ENCODE data around the gene PTPRM.
"Not testable (repeated sequence)": the region's sequence is repeated elsewhere in the genome, so short reads cannot be mapped to it uniquely, and the experiment has no call there.

The PTPRM gene

DNA sequence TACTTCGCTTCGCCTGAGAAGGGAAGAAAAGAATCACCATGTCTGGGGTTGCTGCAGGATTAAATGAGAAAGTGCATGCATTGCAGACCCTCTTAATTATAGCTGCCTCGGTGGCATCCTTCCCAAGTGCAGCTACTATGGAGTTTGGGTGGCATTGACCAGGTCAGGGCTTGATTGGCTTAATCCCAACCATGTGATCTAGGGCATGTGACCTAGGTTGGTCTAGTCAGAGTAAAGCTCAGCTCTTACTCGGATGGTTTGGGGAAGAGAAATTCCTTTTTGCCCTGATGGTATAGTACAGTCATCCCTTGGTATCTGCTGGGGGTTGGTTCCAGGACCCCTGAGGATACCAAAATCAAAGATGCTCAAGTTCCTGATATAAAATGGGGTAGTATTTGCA is 863.9 kb downstream of the PTPRM start:
- DNase-seq (ENCODE audit: low read depth) = no peak

DNA sequence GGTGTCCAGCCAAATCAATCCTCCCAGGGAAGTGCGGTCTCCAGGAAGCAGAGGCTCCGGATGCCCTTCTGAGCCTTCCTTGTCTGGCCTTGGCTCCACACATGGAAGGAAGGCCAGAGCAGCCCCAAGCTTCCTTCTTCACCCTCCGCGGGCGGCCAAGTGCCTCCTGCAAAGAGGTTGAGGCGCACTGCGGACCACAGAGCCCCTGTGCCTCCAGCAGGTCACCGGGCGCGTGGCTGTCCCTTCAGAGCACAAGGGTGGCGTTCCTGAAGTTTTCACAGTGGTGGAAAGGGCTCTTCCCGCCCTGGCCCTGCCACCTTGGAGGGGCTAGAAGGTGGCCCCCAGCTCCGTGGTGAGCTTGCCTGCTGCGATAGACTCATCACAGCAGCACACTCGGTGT is 866.2 kb downstream of the PTPRM start:
- no peak for DNase-seq (ENCODE audit: low read depth)

DNA sequence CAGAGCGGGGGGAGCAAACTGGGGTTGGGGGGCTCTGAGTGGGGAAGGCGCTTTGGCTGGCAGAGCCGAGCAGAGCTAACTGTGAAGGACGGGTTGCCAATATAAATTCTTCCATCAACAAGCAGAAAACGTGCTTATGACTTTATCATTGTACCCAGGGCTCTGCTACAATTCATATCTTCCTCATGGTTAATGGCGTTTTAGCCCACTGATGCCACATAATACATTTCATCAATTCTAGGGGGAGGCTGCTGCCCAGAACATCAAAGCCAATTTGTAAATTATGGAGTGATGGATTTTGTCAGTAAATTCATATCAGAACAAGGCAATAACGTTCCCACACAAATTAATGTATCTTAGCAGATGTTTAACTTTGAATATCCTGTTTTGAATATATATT is 866.7 kb downstream of the PTPRM start:
- no peak for DNase-seq (ENCODE audit: low read depth)

GRCh38 chr18:8435376-8435775 is 868.3 kb downstream of the PTPRM start:
- DNase-seq (ENCODE audit: low read depth) = no peak

- no peak for DNase-seq (ENCODE audit: low read depth)
Observed at GRCh38 chr18:8439055-8439454, 871.9 kb downstream of the PTPRM start.

- DNase-seq (ENCODE audit: low read depth) = no peak
Observed at GRCh38 chr18:8443505-8443904, 876.4 kb downstream of the PTPRM start.

DNA sequence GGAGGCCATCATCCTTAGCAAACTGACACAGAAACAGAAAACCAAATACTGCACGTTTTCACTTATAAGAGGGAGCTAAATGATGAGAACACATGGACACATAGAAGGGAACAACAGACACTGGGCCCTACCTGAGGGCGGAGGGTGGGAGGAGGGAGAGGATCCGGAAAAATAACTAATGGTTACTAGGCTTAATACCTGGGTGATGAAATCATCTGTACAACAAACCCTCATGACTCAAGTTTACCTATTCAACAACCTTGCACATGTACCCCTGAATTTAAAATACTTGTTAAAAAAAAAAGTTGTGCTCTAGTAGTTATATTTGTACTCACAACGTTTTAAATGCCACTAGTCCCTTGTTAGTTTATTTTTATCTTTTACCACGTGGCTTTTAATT is 879.8 kb downstream of the PTPRM start:
- not testable (repeated sequence) for DNase-seq (ENCODE audit: low read depth)

GRCh38 chr18:8448130-8448529 is 881.0 kb downstream of the PTPRM start:
- DNase-seq (ENCODE audit: low read depth) = no peak

- DNase-seq (ENCODE audit: low read depth) = no peak
Observed at GRCh38 chr18:8450013-8450412, 882.9 kb downstream of the PTPRM start.

DNA sequence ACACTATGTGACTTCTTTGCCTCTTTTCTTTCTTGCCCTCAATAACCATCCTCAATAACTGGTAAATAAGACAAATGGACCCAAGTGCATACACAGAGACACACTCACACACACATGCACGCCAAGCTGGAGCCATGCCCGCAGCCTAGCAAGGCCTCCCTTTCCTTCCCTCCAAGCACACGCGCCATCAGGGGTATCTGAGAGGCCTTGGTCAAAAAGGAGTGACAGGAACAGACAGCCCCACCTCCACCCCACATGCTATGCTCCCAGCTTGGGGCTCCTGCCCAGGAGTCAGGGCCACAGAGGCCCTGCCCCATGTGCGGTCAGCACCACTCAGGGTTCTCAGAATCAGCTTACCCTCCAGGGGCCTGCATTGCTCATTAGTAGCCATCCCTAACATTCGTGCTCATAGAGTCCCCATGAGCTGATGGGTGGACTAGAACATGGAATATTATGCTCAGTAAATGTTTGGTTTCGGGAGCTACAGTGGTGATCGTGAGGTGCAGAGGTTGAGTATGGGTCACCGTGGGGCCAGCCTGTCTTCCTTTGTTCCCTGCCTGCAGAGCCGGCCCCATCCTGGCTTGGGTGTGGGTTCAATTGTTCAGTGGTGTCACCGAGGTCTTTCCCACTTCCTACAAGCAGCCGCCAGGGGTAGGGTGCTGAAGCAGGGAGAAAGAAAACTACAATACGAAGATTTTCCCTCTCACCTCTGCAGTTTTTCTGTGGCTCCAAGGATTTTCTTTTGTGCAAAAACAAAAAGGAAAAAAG is 884.0 kb downstream of the PTPRM start:
- DNase-seq (ENCODE audit: low read depth) = no peak

DNA sequence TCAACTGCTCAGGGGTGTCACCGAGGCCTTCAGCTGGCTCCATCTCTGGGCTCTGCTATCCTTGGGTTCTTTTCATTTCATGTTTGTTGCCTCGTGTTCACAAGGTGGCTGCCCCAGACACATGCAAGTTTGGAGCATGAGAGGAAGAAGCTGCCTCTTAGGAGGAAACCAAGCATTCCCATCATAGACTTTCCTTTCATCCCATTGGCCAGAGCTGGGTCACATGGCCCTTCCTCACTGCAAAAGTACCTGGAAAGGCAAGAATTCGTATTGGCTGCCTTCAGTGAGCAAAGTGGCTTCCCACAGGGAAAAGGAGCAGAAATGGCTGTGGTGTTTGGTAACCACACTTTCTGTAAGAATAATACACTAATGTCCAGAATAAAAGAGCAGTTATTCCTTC is 886.4 kb downstream of the PTPRM start:
- no peak for DNase-seq (ENCODE audit: low read depth)

GRCh38 chr18:8454136-8454535 is 887.0 kb downstream of the PTPRM start:
- no peak for DNase-seq (ENCODE audit: low read depth)

- DNase-seq (ENCODE audit: low read depth) = no peak
Observed at GRCh38 chr18:8455661-8456614, 888.8 kb downstream of the PTPRM start.
